K562 (cell line): ENCODE data around the gene ZNF768. TPM values are rescaled to one million over a fixed set of nuclear protein-coding genes. Genes with fewer than 3 reads are reported as not detected.

Experiments used
- CBX8 ChIP-seq: fragments of 200-600 bp; sonication (generic); IDR thresholded peaks from 2 replicates; pipeline ENCODE4 v1.6.1; 2012; ENCODE audit warnings: borderline replicate concordance, mixed run types, low read depth, mild to moderate bottlenecking, moderate library complexity, mixed read lengths, low read length, control low read depth, inconsistent platforms; ENCODE audit not compliant: poor library complexity, severe bottlenecking; ENCODE audit errors: extremely low read depth
- FOXK1 ChIP-seq: sonication (generic); formaldehyde crosslinking; IDR thresholded peaks from 2 replicates; pipeline ENCODE4 v1.8.0; 2022; ENCODE audit warnings: missing genetic modification reagents, mild to moderate bottlenecking, borderline replicate concordance
- PCBP2 ChIP-seq: fragments of 200-400 bp; formaldehyde crosslinking; IDR thresholded peaks from 2 replicates; pipeline ENCODE4 v1.6.1; 2018; ENCODE audit warnings: low read length, low read depth, mild to moderate bottlenecking, moderate library complexity; ENCODE audit not compliant: poor library complexity, severe bottlenecking
- POLR3G ChIP-seq: IDR thresholded peaks from 2 replicates; pipeline ENCODE4 v1.6.1; 2011; ENCODE audit not compliant: insufficient read length, insufficient replicate concordance; ENCODE audit errors: extremely low read depth
- SMAD1 ChIP-seq: fragments of 150-350 bp; IDR thresholded peaks from 2 replicates; pipeline ENCODE4 v1.6.1; 2014; ENCODE audit warnings: low read length, low read depth; ENCODE audit not compliant: partially characterized antibody
- TOE1 ChIP-seq, 2 experiments: fragments of 450-650 bp in 1 of 2; sonication (generic) in 1 of 2; formaldehyde crosslinking in 1 of 2; IDR thresholded peaks; 2 replicates each; pipeline versions ENCODE4 v1.7.1 to v1.8.0; 2016 to 2022; ENCODE audit warnings: borderline replicate concordance in 2 of 2, mild to moderate bottlenecking in 2 of 2, antibody characterized with exemption in 1 of 2, inconsistent platforms in 1 of 2, low read depth in 1 of 2, missing genetic modification reagents in 1 of 2, moderate library complexity in 1 of 2
- ZBTB26 ChIP-seq: fragments of 450-650 bp; formaldehyde crosslinking; IDR thresholded peaks from 2 replicates; pipeline ENCODE4 v1.4.0; 2022; ENCODE audit warnings: missing genetic modification characterization
- ZBTB43 ChIP-seq: sonication (generic); formaldehyde crosslinking; IDR thresholded peaks from 2 replicates; pipeline ENCODE4 v1.8.0; 2023; ENCODE audit warnings: mild to moderate bottlenecking, missing genetic modification reagents
- ZHX1 ChIP-seq: fragments of 150-350 bp; conservative IDR thresholded peaks from 2 replicates; pipeline ENCODE4 v1.6.1; 2014; ENCODE audit warnings: low read length
- ZNF407 ChIP-seq: fragments of 450-650 bp; IDR thresholded peaks from 2 replicates; pipeline ENCODE4 v1.6.1; 2016; ENCODE audit warnings: low read depth
- polyA plus RNA-seq, 8 experiments: library from polyadenylated mRNA; depleted of rRNA in 4 of 8; stranded (reverse) in 5 of 8; unstranded in 3 of 8; fragments of >200 nt; fragmentation: Nextera tagmentation in 2 of 8; fragmentation: Illumina TruSeq in 1 of 8; extraction: Ambion mirVana in 2 of 8; extraction: Trizol in 1 of 8; gene quantifications; 2 replicates each; pipeline versions ENCODE4 v1.2.1 to v1.2.3, GENCODE V29; 2011 to 2014; ENCODE audit warnings: inconsistent platforms in 1 of 8, missing spikeins in 1 of 8
- total RNA-seq, 7 experiments: library from RNA; depleted of rRNA in 6 of 7; stranded (reverse); fragments of >200 nt in 6 of 7; fragmentation: Illumina TruSeq in 2 of 7; extraction: Trizol in 2 of 7; gene quantifications; 2 replicates each; pipeline versions ENCODE4 v1.2.1 to v1.2.3, GENCODE V29; 2011 to 2021; ENCODE audit warnings: low replicate concordance in 1 of 7

The ZNF768 gene
- total and polyA plus RNA-seq, 9 of the 15 experiments (the other 6 are each of a cell fraction or from before 2014, with no cell fraction given): 0.13 to 50.7 (median 26.9) TPM

GRCh38 chr16:30535106-30535776, 8.9 kb upstream of the ZNF768 start (continued):
- TF ChIP-seq ZHX1 (no peak), TOE1 (IDR thresholded peaks at IDR 0.05; ENCODE audit: borderline replicate concordance) (no peak), TOE1 (CRISPR knock-in tag; IDR thresholded peaks at IDR 0.05; ENCODE audit: borderline replicate concordance, low read depth) (no peak), CBX8 (no peak), FOXK1 (CRISPR knock-in tag) (no peak), ZNF407 (no peak), POLR3G (no peak), ZBTB43 (no peak), PCBP2 (no peak), ZBTB26 (CRISPR knock-in tag) (no peak), SMAD1 (no peak)
